Mucosa of stomach (tissue), 1 donor: ENCODE results near the gene TSFM.

Experiments used
- H3K27me3 ChIP-seq: one replicate; pipeline ENCODE4 v1.7.0; 2013; ENCODE audit warnings: mild to moderate bottlenecking, low read length; ENCODE audit not compliant: control insufficient read depth, insufficient read depth
- H3K36me3 ChIP-seq: one replicate; pipeline ENCODE4 v1.7.0; 2013; ENCODE audit warnings: low read length; ENCODE audit not compliant: control insufficient read depth, insufficient read depth
- H3K4me1 ChIP-seq: one replicate; pipeline ENCODE4 v1.7.0; 2013; ENCODE audit warnings: mild to moderate bottlenecking, low read length; ENCODE audit not compliant: control insufficient read depth, insufficient read depth
- H3K4me3 ChIP-seq: one replicate; pipeline ENCODE4 v1.7.0; 2013; ENCODE audit warnings: low read length
- H3K9ac ChIP-seq: one replicate; pipeline ENCODE4 v1.7.0; 2013; ENCODE audit warnings: mild to moderate bottlenecking, low read length, moderate library complexity
- H3K9me3 ChIP-seq: one replicate; pipeline ENCODE4 v1.7.0; 2013; ENCODE audit warnings: mild to moderate bottlenecking, low read length, moderate library complexity; ENCODE audit not compliant: control insufficient read depth
- donor health status: Pancreatic carcinoma.

Gene TSFM

GRCh38 chr12:57740656-57741412 lies 41.8 kb upstream of the TSFM start:
- H3K9ac ChIP-seq = no peak overlapping the region
- peaks cover 18% of the 10 kb centered on the region for H3K4me1 ChIP-seq
- peaks cover 60% of the 10 kb centered on the region for H3K27me3 ChIP-seq

GRCh38 chr12:57741413-57741789 lies 41.2 kb upstream of the TSFM start:
- Histone ChIP-seq H3K9ac (no peak overlapping the region), H3K9me3 (no peaks in the 10 kb centered on the region), H3K4me1 (peaks cover 22% of the 10 kb centered on the region), H3K27me3 (peaks cover 54% of the 10 kb centered on the region), H3K4me3 (no peak overlapping the region), H3K36me3 (no peaks in the 10 kb centered on the region)

More at GRCh38 chr12:57740656-57741412, 41.8 kb upstream of the TSFM start:
- Histone ChIP-seq H3K9me3 (no peaks in the 10 kb centered on the region), H3K4me3 (no peak overlapping the region), H3K36me3 (no peaks in the 10 kb centered on the region)

GRCh38 chr12:57741844-57742738 lies 40.5 kb upstream of the TSFM start:
- Histone ChIP-seq H3K27me3 (peaks cover 48% of the 10 kb centered on the region), H3K4me3 (no peak overlapping the region), H3K36me3 (no peaks in the 10 kb centered on the region), H3K9me3 (no peaks in the 10 kb centered on the region), H3K9ac (no peak overlapping the region), H3K4me1 (peaks cover 19% of the 10 kb centered on the region)

- no peak overlapping the region for H3K9ac ChIP-seq
- H3K27me3 ChIP-seq = peaks cover 32% of the 10 kb centered on the region
- H3K9me3 ChIP-seq = no peaks in the 10 kb centered on the region
- no peak overlapping the region for H3K4me3 ChIP-seq
- H3K36me3 ChIP-seq = no peaks in the 10 kb centered on the region
- peaks cover 16% of the 10 kb centered on the region for H3K4me1 ChIP-seq
These were observed 38.8 kb upstream of the TSFM start for GRCh38 chr12:57743769-57744168.

GRCh38 chr12:57744194-57744776 lies 38.3 kb upstream of the TSFM start:
- Histone ChIP-seq H3K36me3 (no peaks in the 10 kb centered on the region), H3K9ac (peak overlapping the region; percentile 92), H3K27me3 (peaks cover 27% of the 10 kb centered on the region), H3K4me3 (peak overlapping the region; percentile 78), H3K4me1 (peaks cover 16% of the 10 kb centered on the region), H3K9me3 (no peaks in the 10 kb centered on the region)

- Histone ChIP-seq H3K36me3 (no peaks in the 10 kb centered on the region), H3K9me3 (no peaks in the 10 kb centered on the region), H3K4me1 (peaks cover 16% of the 10 kb centered on the region), H3K4me3 (peak within 1 kb of the TSS; percentile 78), H3K9ac (peak within 1 kb of the TSS; percentile 92), H3K27me3 (peaks cover 21% of the 10 kb centered on the region)
These were observed 37.7 kb upstream of the TSFM start, which contains the start of gene TSPAN31 for GRCh38 chr12:57744777-57745484. TSPAN31 (plus strand) TSS chr12:57745039; CDS start chr12:57745155, 116 bp downstream.

GRCh38 chr12:57745485-57745881 lies 37.1 kb upstream of the TSFM start:
- peak overlapping the region; percentile 92 for H3K9ac ChIP-seq
- peak overlapping the region; percentile 78 for H3K4me3 ChIP-seq
- H3K4me1 ChIP-seq = peaks cover 16% of the 10 kb centered on the region
- no peaks in the 10 kb centered on the region for H3K9me3 ChIP-seq
- peaks cover 15% of the 10 kb centered on the region for H3K27me3 ChIP-seq
- no peaks in the 10 kb centered on the region for H3K36me3 ChIP-seq

- peaks cover 10% of the 10 kb centered on the region for H3K27me3 ChIP-seq
- no peaks in the 10 kb centered on the region for H3K36me3 ChIP-seq
- H3K4me3 ChIP-seq = no peak overlapping the region
- H3K9ac ChIP-seq = no peak overlapping the region
- peaks cover 16% of the 10 kb centered on the region for H3K4me1 ChIP-seq
- H3K9me3 ChIP-seq = no peaks in the 10 kb centered on the region
These were observed 36.6 kb upstream of the TSFM start for GRCh38 chr12:57746025-57746424.

GRCh38 chr12:57749061-57749460 lies 33.5 kb upstream of the TSFM start:
- Histone ChIP-seq H3K36me3 (no peaks in the 10 kb centered on the region), H3K9ac (no peak overlapping the region), H3K4me1 (peaks cover 27% of the 10 kb centered on the region), H3K27me3 (no peaks in the 10 kb centered on the region), H3K9me3 (no peaks in the 10 kb centered on the region), H3K4me3 (no peak overlapping the region)

- peaks cover 25% of the 10 kb centered on the region for H3K4me1 ChIP-seq
- H3K27me3 ChIP-seq = no peaks in the 10 kb centered on the region
- H3K36me3 ChIP-seq = no peaks in the 10 kb centered on the region
- H3K9ac ChIP-seq = peak overlapping the region; percentile 74
- H3K9me3 ChIP-seq = no peaks in the 10 kb centered on the region
- H3K4me3 ChIP-seq = peak overlapping the region; percentile 60
These were observed 31.8 kb upstream of the TSFM start for GRCh38 chr12:57750561-57751431.

- H3K36me3 ChIP-seq = no peaks in the 10 kb centered on the region
- no peaks in the 10 kb centered on the region for H3K9me3 ChIP-seq
- H3K4me3 ChIP-seq = peak overlapping the region; percentile 60
- H3K27me3 ChIP-seq = no peaks in the 10 kb centered on the region
- H3K4me1 ChIP-seq = peaks cover 26% of the 10 kb centered on the region
- H3K9ac ChIP-seq = peak overlapping the region; percentile 74
These were observed 31.2 kb upstream of the TSFM start for GRCh38 chr12:57751432-57751787.
